GM12878 (cell line): ENCODE results near the gene C1orf53. TPM values are rescaled to one million over a fixed set of nuclear protein-coding genes. Genes with fewer than 3 reads are reported as not detected.

Source experiments
- ATAC-seq: fragments of 200-7000 bp; cut with Tn5 transposase; 3 replicates; pipeline ENCODE4 v1.9.1; 2020; ENCODE audit warnings: mild to moderate bottlenecking, moderate library complexity
- BruUV-seq: library from RNA; stranded (reverse); fragments of 400-500 nt; replicated peaks from 2 replicates; lab custom pipeline; 2021; lab: Mats Ljungman, UMichigan
- CTCF ChIA-PET: fragments of 300-600 bp; sonication (Branson Sonifier 250); formaldehyde crosslinking; extraction: SDS; loops from one replicate; lab custom pipeline; 2021; ENCODE audit warnings: inconsistent platforms; lab: Yijun Ruan, JAX
- POLR2A ChIA-PET: fragments of 350-600 bp; formaldehyde crosslinking; extraction: SDS; loops from one replicate; lab custom pipeline; 2021; ENCODE audit warnings: inconsistent platforms; lab: Charles Lee
- RAD21 ChIA-PET: fragments of 300-600 bp; sonication (Branson Sonifier 250); formaldehyde crosslinking; loops from one replicate; lab custom pipeline; 2023; ENCODE audit warnings: antibody characterized with exemption; ENCODE audit not compliant: unreplicated experiment; lab: Charles Lee
- SMC1A ChIA-PET: fragments of 300-600 bp; sonication (Branson Sonifier 250); formaldehyde crosslinking; loops from one replicate; lab custom pipeline; 2023; ENCODE audit not compliant: unreplicated experiment, uncharacterized antibody; lab: Charles Lee
- DNase-seq: peaks from one replicate; pipeline ENCODE4 v3.0.0-alpha.2; 2011; ENCODE audit warnings: low read depth, low spot score
- FAIRE-seq: peaks from 3 replicates; lab custom pipeline; 2011; peaks lifted over from hg19 to GRCh38; lab: Jason Lieb, UNC
- H2AFZ ChIP-seq: 2 replicates; pipeline ENCODE4 v1.6.0; 2011; ENCODE audit warnings: low read depth, low read length, control low read depth; ENCODE audit not compliant: control insufficient read depth
- H3K27ac ChIP-seq: 2 replicates; pipeline ENCODE4 v1.5.1; 2011; ENCODE audit warnings: control low read depth; ENCODE audit not compliant: control insufficient read depth, insufficient read depth
- H3K27me3 ChIP-seq, 2 experiments: replicated peaks in 1 of 2; 2 replicates each; pipeline versions ENCODE4 v1.6.0 to v1.6.1; 2011; ENCODE audit warnings: low read length in 1 of 2; ENCODE audit not compliant: control insufficient read depth in 2 of 2, insufficient read depth in 2 of 2
- H3K36me3 ChIP-seq, 2 experiments: 2 replicates each; pipeline ENCODE4 v1.5.1; 2011; ENCODE audit warnings: low read length in 1 of 2; ENCODE audit not compliant: control insufficient read depth in 2 of 2, insufficient read depth in 2 of 2
- H3K4me1 ChIP-seq: 2 replicates; pipeline ENCODE4 v1.6.1; 2011; ENCODE audit warnings: mild to moderate bottlenecking, low read length, moderate library complexity, mixed read lengths; ENCODE audit not compliant: control insufficient read depth, insufficient read depth
- H3K4me2 ChIP-seq: 2 replicates; pipeline ENCODE4 v1.6.0; 2011; ENCODE audit warnings: control low read depth; ENCODE audit not compliant: control insufficient read depth, insufficient read depth
- H3K4me3 ChIP-seq: fragments of 200-600 bp; sonication (generic); 2 replicates; pipeline ENCODE4 v1.5.1; 2016
- H3K79me2 ChIP-seq: 2 replicates; pipeline ENCODE4 v1.6.0; 2011; ENCODE audit warnings: low read length; ENCODE audit not compliant: control insufficient read depth, insufficient read depth
- H3K9ac ChIP-seq: 2 replicates; pipeline ENCODE4 v1.8.0; 2011; ENCODE audit warnings: low read length, control low read depth, mixed read lengths; ENCODE audit not compliant: control insufficient read depth, insufficient read depth
- H3K9me3 ChIP-seq: replicated peaks from 3 replicates; pipeline ENCODE4 v1.5.1; 2011; ENCODE audit warnings: mild to moderate bottlenecking, low read length; ENCODE audit not compliant: control insufficient read depth, insufficient read depth
- H4K20me1 ChIP-seq: 2 replicates; pipeline ENCODE4 v1.6.0; 2011; ENCODE audit not compliant: control insufficient read depth, insufficient read depth
- CHD2 ChIP-seq: IDR thresholded peaks from 2 replicates; pipeline ENCODE4 v1.6.1; 2011; ENCODE audit warnings: low read depth, low read length, improper control_type of control experiment, borderline replicate concordance
- CHD4 ChIP-seq: fragments of 200-600 bp; sonication (generic); IDR thresholded peaks from 2 replicates; pipeline ENCODE4 v1.6.1; 2016; ENCODE audit warnings: mild to moderate bottlenecking
- CREM ChIP-seq: IDR thresholded peaks from 2 replicates; pipeline ENCODE4 v1.6.1; 2014; ENCODE audit warnings: antibody characterized with exemption, low read depth
- FOXK2 ChIP-seq: fragments of 450-650 bp; IDR thresholded peaks from 2 replicates; pipeline ENCODE4 v1.6.1; 2017; ENCODE audit warnings: mild to moderate bottlenecking, moderate library complexity
- GATAD2B ChIP-seq: fragments of 450-650 bp; conservative IDR thresholded peaks from 2 replicates; pipeline ENCODE4 v1.6.1; 2017; ENCODE audit warnings: low read depth, mild to moderate bottlenecking, moderate library complexity
- HCFC1 ChIP-seq: fragments of 150-350 bp; IDR thresholded peaks from 2 replicates; pipeline ENCODE4 v1.6.1; 2014; ENCODE audit warnings: low read length
- IKZF1 ChIP-seq: fragments of 450-650 bp; conservative IDR thresholded peaks from 2 replicates; pipeline ENCODE4 v1.6.1; 2017; ENCODE audit warnings: antibody characterized with exemption, mild to moderate bottlenecking
- JUND ChIP-seq: IDR thresholded peaks from 2 replicates; pipeline ENCODE4 v1.6.1; 2012; ENCODE audit warnings: low read depth, mild to moderate bottlenecking, low read length, improper control_type of control experiment, moderate library complexity
- NFIC ChIP-seq: IDR thresholded peaks from 2 replicates; pipeline ENCODE4 v1.6.1; 2012; ENCODE audit warnings: low read depth, mild to moderate bottlenecking, inconsistent platforms, low read length, moderate library complexity
- SMAD5 ChIP-seq: IDR thresholded peaks from 2 replicates; pipeline ENCODE4 v1.6.1; 2016; ENCODE audit warnings: antibody characterized with exemption, low read depth
- SPI1 ChIP-seq: IDR thresholded peaks from 2 replicates; pipeline ENCODE4 v1.6.1; 2011; ENCODE audit warnings: low read depth, mild to moderate bottlenecking, low read length, moderate library complexity, borderline replicate concordance; ENCODE audit not compliant: insufficient read depth
- SREBF2 ChIP-seq: IDR thresholded peaks from 2 replicates; pipeline ENCODE4 v1.6.1; 2012; ENCODE audit warnings: mild to moderate bottlenecking, low read length
- ZNF24 ChIP-seq: fragments of 450-650 bp; IDR thresholded peaks from 2 replicates; pipeline ENCODE4 v1.6.1; 2017; ENCODE audit warnings: antibody characterized with exemption, mild to moderate bottlenecking
- ZSCAN29 ChIP-seq: fragments of 450-650 bp; IDR thresholded peaks from 2 replicates; pipeline ENCODE4 v1.6.1; 2017; ENCODE audit warnings: mild to moderate bottlenecking, moderate library complexity
- WGBS: methylation state at CpG from one replicate; pipeline ENCODE4 v1.1.6; 2016; ENCODE audit warnings: low lambda C conversion rate; ENCODE audit not compliant: insufficient replicate concordance, insufficient coverage; ENCODE audit errors: missing lambda C conversion rate; 5-methylcytosine and 5-hydroxymethylcytosine counted together
- in situ Hi-C: fragments of 300-500 bp; cut with MboI; formaldehyde crosslinking; loops from 9 replicates; pipeline ENCODE4 v1.14.3; 2018; ENCODE audit warnings: mixed read lengths
- intact Hi-C: fragments of 100-400 bp; cut with micrococcal nuclease; formaldehyde crosslinking; loops from one replicate; pipeline ENCODE4 v1.14.2; 2022; ENCODE audit not compliant: unreplicated experiment
- polyA plus RNA-seq, 11 experiments: library from polyadenylated mRNA; depleted of rRNA in 4 of 11; unstranded in 6 of 11; stranded (reverse) in 5 of 11; fragments of >200 nt; fragmentation: Nextera tagmentation in 4 of 11; fragmentation: Illumina TruSeq in 1 of 11; extraction: Ambion mirVana in 4 of 11; extraction: Trizol in 1 of 11; gene quantifications; 1 replicate in 1 of 11; 2 replicates in 10 of 11; pipeline versions ENCODE4 v1.2.1 to v1.2.3, GENCODE V29; 2011 to 2016; ENCODE audit warnings: inconsistent platforms in 2 of 11, missing spikeins in 2 of 11, low read depth in 1 of 11
- total RNA-seq, 4 experiments: library from RNA; depleted of rRNA in 3 of 4; stranded (reverse); fragments of >200 nt in 3 of 4; fragmentation: Illumina TruSeq in 1 of 4; extraction: Trizol in 1 of 4; gene quantifications; 2 replicates each; pipeline versions ENCODE4 v1.2.1 to v1.2.3, GENCODE V29; 2013 to 2021
- TF ChIP-seq, protein P1 (sequence below): fragments of 450-650 bp; IDR thresholded peaks from 2 replicates; pipeline ENCODE4 v1.6.1; 2014; ENCODE audit warnings: mild to moderate bottlenecking
- TF ChIP-seq, protein P2 (sequence below): fragments of 450-650 bp; IDR thresholded peaks from 2 replicates; pipeline ENCODE4 v1.6.1; 2017; ENCODE audit warnings: mild to moderate bottlenecking, low read depth, inconsistent platforms; ENCODE audit not compliant: poor library complexity, severe bottlenecking
- TF ChIP-seq, protein P3 (sequence below), 3 experiments: IDR thresholded peaks in 2 of 3; conservative IDR thresholded peaks in 1 of 3; 2 replicates each; pipeline ENCODE4 v1.5.1; 2011; ENCODE audit warnings: low read depth in 3 of 3, low read length in 3 of 3, mild to moderate bottlenecking in 3 of 3, control low read depth in 2 of 3, moderate library complexity in 2 of 3, inconsistent platforms in 1 of 3, mixed read lengths in 1 of 3; ENCODE audit not compliant: control insufficient read depth in 2 of 3, insufficient read depth in 1 of 3; ENCODE audit errors: extremely low read depth in 1 of 3

Gene C1orf53
- total and polyA plus RNA-seq, 10 of the 15 experiments (the other 5 are each of a cell fraction or from before 2014, with no cell fraction given) = 0.31 to 5.4 (median 0.59) TPM

DNA sequence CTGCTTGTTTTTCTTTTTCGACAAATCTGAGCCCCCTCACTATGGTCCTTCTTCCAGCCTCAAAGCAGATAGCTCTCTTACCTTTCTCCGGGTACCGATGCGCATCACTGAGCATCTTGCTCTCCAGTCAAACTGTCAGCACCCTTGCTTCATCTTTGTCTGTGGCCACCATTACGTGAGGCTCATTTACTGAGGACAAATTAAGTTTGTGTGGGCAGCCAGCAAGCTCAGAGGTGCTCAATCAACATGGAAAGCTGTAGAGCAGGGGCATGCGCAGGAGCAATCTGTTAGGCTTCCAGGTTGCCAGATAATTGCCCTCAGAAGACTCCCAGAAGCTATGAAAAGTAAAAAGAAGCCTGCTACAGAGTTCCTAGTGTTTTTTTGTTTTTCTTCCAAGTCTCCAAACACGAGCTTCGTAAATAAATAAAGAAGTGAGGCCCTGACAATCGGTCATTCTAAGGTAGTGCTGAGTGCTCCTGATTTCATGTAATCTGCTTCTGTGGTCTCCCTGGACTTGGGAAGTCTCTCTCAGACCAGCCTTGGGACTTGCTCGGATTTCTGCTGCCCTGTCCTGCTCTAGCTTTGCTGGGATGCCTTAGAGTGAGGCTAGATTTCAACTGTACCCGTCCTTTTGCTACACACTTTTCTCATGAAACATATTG, 1.8 kb downstream of the C1orf53 start:
- intact Hi-C loops = no loop called here
- POLR2A ChIA-PET = no interaction called here
- BruUV-seq = no TSS peak
- ATAC-seq (no peak), FAIRE-seq (no peak), DNase-seq (no peak)
- CTCF ChIA-PET = interaction anchor here (1.0 to 1.8 kb wide), 2 partner anchors 23 to 35 kb away, joined by 3 to 5 read pairs; no protein-coding TSS in a partner anchor
- H3K27me3 ChIP-seq = peaks cover 0 to 6% of the 10 kb centered on the region in 2 experiments; a peak in 2 of 4 replicates
- H3K36me3 ChIP-seq = no peaks in the 10 kb centered on the region
- WGBS = 66% methylated on average over 11 of the region's 11 CpGs
- in situ Hi-C loops = loop anchor here (25.0 kb wide), 1 partner anchor 783 kb away; no protein-coding TSS in a partner anchor
- no peak overlapping the region for H3K4me2 ChIP-seq
- SMC1A ChIA-PET = interaction anchor here (0.6 to 1.9 kb wide), 2 partner anchors 26 to 35 kb away, joined by 3 to 5 read pairs; no protein-coding TSS in a partner anchor
- no peak overlapping the region for H3K9ac ChIP-seq
- RAD21 ChIA-PET = interaction anchor here (0.5 kb wide), 1 partner anchor 129 kb away, joined by 3 read pairs; the partner anchor contains the start of gene DENND1B
- no peaks in the 10 kb centered on the region for H3K4me1 ChIP-seq
- H2AFZ ChIP-seq = no peak overlapping the region
- H3K79me2 ChIP-seq = no peaks in the 10 kb centered on the region
- H3K4me3 ChIP-seq = no peak overlapping the region
- no peaks in the 10 kb centered on the region for H3K9me3 ChIP-seq
- no peaks in the 10 kb centered on the region for H4K20me1 ChIP-seq
- no peak overlapping the region for H3K27ac ChIP-seq
- TF ChIP-seq SREBF2 = no peak
- no peak for TF ChIP-seq CHD4
- TF ChIP-seq SMAD5 = no peak
- no peak for TF ChIP-seq CREM
- TF ChIP-seq NFIC = no peak
- no peak for TF ChIP-seq ZSCAN29
- TF ChIP-seq CHD2 = no peak
- TF ChIP-seq ZNF24 = no peak
- no peak for TF ChIP-seq SPI1
- no peak for TF ChIP-seq HCFC1
- TF ChIP-seq, protein P1, sequence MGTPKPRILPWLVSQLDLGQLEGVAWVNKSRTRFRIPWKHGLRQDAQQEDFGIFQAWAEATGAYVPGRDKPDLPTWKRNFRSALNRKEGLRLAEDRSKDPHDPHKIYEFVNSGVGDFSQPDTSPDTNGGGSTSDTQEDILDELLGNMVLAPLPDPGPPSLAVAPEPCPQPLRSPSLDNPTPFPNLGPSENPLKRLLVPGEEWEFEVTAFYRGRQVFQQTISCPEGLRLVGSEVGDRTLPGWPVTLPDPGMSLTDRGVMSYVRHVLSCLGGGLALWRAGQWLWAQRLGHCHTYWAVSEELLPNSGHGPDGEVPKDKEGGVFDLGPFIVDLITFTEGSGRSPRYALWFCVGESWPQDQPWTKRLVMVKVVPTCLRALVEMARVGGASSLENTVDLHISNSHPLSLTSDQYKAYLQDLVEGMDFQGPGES = no peak
- TF ChIP-seq JUND = no peak
- no peak for TF ChIP-seq IKZF1
- TF ChIP-seq, protein P2, sequence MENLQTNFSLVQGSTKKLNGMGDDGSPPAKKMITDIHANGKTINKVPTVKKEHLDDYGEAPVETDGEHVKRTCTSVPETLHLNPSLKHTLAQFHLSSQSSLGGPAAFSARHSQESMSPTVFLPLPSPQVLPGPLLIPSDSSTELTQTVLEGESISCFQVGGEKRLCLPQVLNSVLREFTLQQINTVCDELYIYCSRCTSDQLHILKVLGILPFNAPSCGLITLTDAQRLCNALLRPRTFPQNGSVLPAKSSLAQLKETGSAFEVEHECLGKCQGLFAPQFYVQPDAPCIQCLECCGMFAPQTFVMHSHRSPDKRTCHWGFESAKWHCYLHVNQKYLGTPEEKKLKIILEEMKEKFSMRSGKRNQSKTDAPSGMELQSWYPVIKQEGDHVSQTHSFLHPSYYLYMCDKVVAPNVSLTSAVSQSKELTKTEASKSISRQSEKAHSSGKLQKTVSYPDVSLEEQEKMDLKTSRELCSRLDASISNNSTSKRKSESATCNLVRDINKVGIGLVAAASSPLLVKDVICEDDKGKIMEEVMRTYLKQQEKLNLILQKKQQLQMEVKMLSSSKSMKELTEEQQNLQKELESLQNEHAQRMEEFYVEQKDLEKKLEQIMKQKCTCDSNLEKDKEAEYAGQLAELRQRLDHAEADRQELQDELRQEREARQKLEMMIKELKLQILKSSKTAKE = no peak
- TF ChIP-seq GATAD2B = no peak
- TF ChIP-seq, protein P3, sequence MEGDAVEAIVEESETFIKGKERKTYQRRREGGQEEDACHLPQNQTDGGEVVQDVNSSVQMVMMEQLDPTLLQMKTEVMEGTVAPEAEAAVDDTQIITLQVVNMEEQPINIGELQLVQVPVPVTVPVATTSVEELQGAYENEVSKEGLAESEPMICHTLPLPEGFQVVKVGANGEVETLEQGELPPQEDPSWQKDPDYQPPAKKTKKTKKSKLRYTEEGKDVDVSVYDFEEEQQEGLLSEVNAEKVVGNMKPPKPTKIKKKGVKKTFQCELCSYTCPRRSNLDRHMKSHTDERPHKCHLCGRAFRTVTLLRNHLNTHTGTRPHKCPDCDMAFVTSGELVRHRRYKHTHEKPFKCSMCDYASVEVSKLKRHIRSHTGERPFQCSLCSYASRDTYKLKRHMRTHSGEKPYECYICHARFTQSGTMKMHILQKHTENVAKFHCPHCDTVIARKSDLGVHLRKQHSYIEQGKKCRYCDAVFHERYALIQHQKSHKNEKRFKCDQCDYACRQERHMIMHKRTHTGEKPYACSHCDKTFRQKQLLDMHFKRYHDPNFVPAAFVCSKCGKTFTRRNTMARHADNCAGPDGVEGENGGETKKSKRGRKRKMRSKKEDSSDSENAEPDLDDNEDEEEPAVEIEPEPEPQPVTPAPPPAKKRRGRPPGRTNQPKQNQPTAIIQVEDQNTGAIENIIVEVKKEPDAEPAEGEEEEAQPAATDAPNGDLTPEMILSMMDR (IDR thresholded peaks at IDR 0.05 in 2 of 3, conservative IDR thresholded peaks at IDR 0.05 in 1 of 3; ENCODE audit: control insufficient read depth in 2 of 3, extremely low read depth in 1 of 3, insufficient read depth in 1 of 3, low read depth in 3 of 3, low read length in 3 of 3) = no peak
- TF ChIP-seq FOXK2 = no peak
